Adrenal gland (tissue), 12 donors: Measurements from ENCODE around the gene QTRT2. TPM values are rescaled to one million over a fixed set of nuclear protein-coding genes. Genes with fewer than 3 reads are reported as not detected.

Experiments
- DNase-seq, 7 donors: peaks; one replicate each; pipeline ENCODE4 v3.0.0-alpha.2; 2019 to 2020
- H3K27ac ChIP-seq, 5 donors: fragments of 200-600 bp; sonication (generic) in 4 of 5; 1 replicate in 3 of 5; 2 replicates in 2 of 5; pipeline versions ENCODE4 v1.5.1 to v1.8.0; 2016 to 2020; ENCODE audit warnings: mild to moderate bottlenecking in 1 of 5
- H3K27me3 ChIP-seq: fragments of 200-600 bp; 2 replicates; pipeline ENCODE4 v1.8.0; 2021
- H3K36me3 ChIP-seq, 2 donors: fragments of 200-600 bp; replicated peaks in 1 of 2; 1 replicate in 1 of 2; 2 replicates in 1 of 2; pipeline versions ENCODE4 v1.5.1 to v1.8.0; 2018 to 2022
- H3K4me1 ChIP-seq, 2 donors: fragments of 200-600 bp; replicated peaks in 1 of 2; 1 replicate in 1 of 2; 2 replicates in 1 of 2; pipeline versions ENCODE4 v1.5.1 to v1.8.0; 2018 to 2021
- H3K4me3 ChIP-seq, 4 donors: fragments of 200-600 bp; sonication (generic) in 3 of 4; one replicate each; pipeline ENCODE4 v1.5.1; 2016 to 2018
- H3K9me3 ChIP-seq, 3 donors: fragments of 200-600 bp; sonication (generic) in 1 of 3; replicated peaks in 1 of 3; 1 replicate in 2 of 3; 2 replicates in 1 of 3; pipeline versions ENCODE4 v1.5.1 to v1.8.0; 2016 to 2021
- CTCF ChIP-seq, 6 experiments: fragments of 450-650 bp in 4 of 6; fragments of 200-600 bp in 2 of 6; sonication (generic) in 1 of 6; IDR thresholded peaks; 1 replicate in 5 of 6; 2 replicates in 1 of 6; pipeline versions ENCODE4 v1.5.1 to v1.8.0; 2016 to 2021; ENCODE audit warnings: antibody characterized with exemption in 6 of 6, mild to moderate bottlenecking in 2 of 6, moderate library complexity in 1 of 6
- POLR2A ChIP-seq, 2 donors: fragments of 450-650 bp; IDR thresholded peaks; one replicate each; pipeline ENCODE4 v1.6.1; 2017; ENCODE audit warnings: antibody characterized with exemption in 2 of 2, mild to moderate bottlenecking in 2 of 2, moderate library complexity in 1 of 2
- WGBS, 4 donors: extraction: QIAGEN DNeasy Blood & Tissue Kit in 2 of 4; methylation state at CpG; one replicate each; pipeline versions ENCODE4 v1.1.5 to v1.1.7; 2013 to 2017; 5-methylcytosine and 5-hydroxymethylcytosine counted together
- intact Hi-C, 2 donors: fragments of 100-400 bp; cut with DNase I; formaldehyde crosslinking; loops; one replicate each; pipeline versions ENCODE4 v1.14.1 to v1.15.0; 2022 to 2023
- polyA plus RNA-seq, 3 donors: library from polyadenylated mRNA; stranded (reverse); fragments of 200-250 nt in 2 of 3; fragments of 350-450 nt in 1 of 3; fragmentation: Illumina TruSeq in 1 of 3; extraction: RNeasy Lipid Tissue Mini Kit (QIAGEN cat#74804) in 1 of 3; gene quantifications; one replicate each; pipeline ENCODE4 v1.2.3, GENCODE V29; 2013 to 2014
- total RNA-seq, 9 donors: library from RNA; depleted of rRNA in 4 of 9; stranded (reverse); fragments of >200 nt in 4 of 9; fragments of 120-200 nt in 1 of 9; fragmentation: NEBNext Ultra II Directional in 1 of 9; extraction: Animal tissue kit (Norgen Biotek cat#: 25700) in 1 of 9; gene quantifications; one replicate each; pipeline versions ENCODE4 v1.1.0 to v1.2.4, GENCODE V29; 2013 to 2023
- donor health status: healthy with polysubstance abuse.
- donor health status: Bipolar disorder and iron deficiency.
- donor health status: DM: yes; HTN: yes; CAD: no.
- donor health status: DM: no; HTN: no; CAD: no.
- donor health status: DM: no; HTN: no; CAD: no.
- donor health status: DM: yes; HTN: yes; CAD: no.

The QTRT2 gene
- total and polyA plus RNA-seq, 12 donors: 6.9 to 45.5 (median 22.2) TPM

GRCh38 chr3:114095796-114096195 lies 39.3 kb downstream of the QTRT2 start:
- no peak for DNase-seq
- Histone ChIP-seq H3K9me3 (no peaks in the 10 kb centered on the region), H3K27ac (no peak overlapping the region), H3K4me3 (no peak overlapping the region), H3K27me3 (no peaks in the 10 kb centered on the region), H3K4me1 (peaks cover 0 to 7% of the 10 kb centered on the region in 2 donors), H3K36me3 (no peaks in the 10 kb centered on the region)
- 78 to 84% (median 78%) methylated on average over 3 of the region's 3 CpGs for WGBS, 4 donors
- no peak for TF ChIP-seq POLR2A (IDR thresholded peaks at IDR 0.05)
- TF ChIP-seq CTCF (IDR thresholded peaks at IDR 0.05): no peak
- intact Hi-C loops: no loop called here

- H3K27ac ChIP-seq: no peak overlapping the region
- no peak for DNase-seq
- H3K4me1 ChIP-seq: no peaks in the 10 kb centered on the region
- no peak for TF ChIP-seq POLR2A (IDR thresholded peaks at IDR 0.05)
- TF ChIP-seq CTCF (IDR thresholded peaks at IDR 0.05): no peak
- intact Hi-C loops: no loop called here
- 54 to 86% (median 72%) methylated on average over 1 of the region's 1 CpG for WGBS, 4 donors
- H3K9me3 ChIP-seq: no peaks in the 10 kb centered on the region
- H3K4me3 ChIP-seq: no peak overlapping the region
- no peaks in the 10 kb centered on the region for H3K27me3 ChIP-seq
- no peaks in the 10 kb centered on the region for H3K36me3 ChIP-seq
Measured at GRCh38 chr3:114101101-114101500, 44.6 kb downstream of the QTRT2 start.

GRCh38 chr3:114103181-114103580 lies 46.6 kb downstream of the QTRT2 start:
- Histone ChIP-seq H3K4me3 (no peak overlapping the region), H3K36me3 (no peaks in the 10 kb centered on the region), H3K4me1 (no peaks in the 10 kb centered on the region), H3K27ac (no peak overlapping the region), H3K27me3 (no peaks in the 10 kb centered on the region), H3K9me3 (no peaks in the 10 kb centered on the region)
- intact Hi-C loops: no loop called here
- DNase-seq: no peak
- TF ChIP-seq CTCF (IDR thresholded peaks at IDR 0.05) (no peak), POLR2A (IDR thresholded peaks at IDR 0.05) (no peak)
- 95 to 97% (median 96%) methylated on average over 18 to 27 of the region's 27 CpGs for WGBS, 4 donors

GRCh38 chr3:114103858-114104257 lies 47.3 kb downstream of the QTRT2 start:
- Histone ChIP-seq H3K9me3 (no peaks in the 10 kb centered on the region), H3K27me3 (no peaks in the 10 kb centered on the region), H3K4me3 (no peak overlapping the region), H3K27ac (no peak overlapping the region), H3K36me3 (no peaks in the 10 kb centered on the region), H3K4me1 (no peaks in the 10 kb centered on the region)
- 82 to 94% (median 88%) methylated on average over 4 of the region's 4 CpGs for WGBS, 4 donors
- no peak for TF ChIP-seq POLR2A (IDR thresholded peaks at IDR 0.05)
- no peak for DNase-seq
- intact Hi-C loops: no loop called here

GRCh38 chr3:114104414-114104813 lies 47.9 kb downstream of the QTRT2 start:
- TF ChIP-seq POLR2A (IDR thresholded peaks at IDR 0.05): no peak
- TF ChIP-seq CTCF (IDR thresholded peaks at IDR 0.05): no peak
- Histone ChIP-seq H3K4me3 (no peak overlapping the region), H3K9me3 (no peaks in the 10 kb centered on the region), H3K27ac (no peak overlapping the region), H3K27me3 (no peaks in the 10 kb centered on the region), H3K4me1 (no peaks in the 10 kb centered on the region), H3K36me3 (no peaks in the 10 kb centered on the region)
- 81 to 88% (median 84%) methylated on average over 3 of the region's 3 CpGs for WGBS, 4 donors
- intact Hi-C loops: no loop called here
- DNase-seq: no peak
